22Rv1 (cell line): ENCODE data around the gene SRP72.

Experiments
- CTCF ChIP-seq: fragments of 450-650 bp; IDR thresholded peaks from 2 replicates; pipeline ENCODE4 v1.5.1; 2017; ENCODE audit warnings: mild to moderate bottlenecking
- ZFX ChIP-seq: fragments of 450-650 bp; IDR thresholded peaks from 2 replicates; pipeline ENCODE4 v1.6.1; 2017; ENCODE audit warnings: antibody characterized with exemption, borderline replicate concordance

DNA sequence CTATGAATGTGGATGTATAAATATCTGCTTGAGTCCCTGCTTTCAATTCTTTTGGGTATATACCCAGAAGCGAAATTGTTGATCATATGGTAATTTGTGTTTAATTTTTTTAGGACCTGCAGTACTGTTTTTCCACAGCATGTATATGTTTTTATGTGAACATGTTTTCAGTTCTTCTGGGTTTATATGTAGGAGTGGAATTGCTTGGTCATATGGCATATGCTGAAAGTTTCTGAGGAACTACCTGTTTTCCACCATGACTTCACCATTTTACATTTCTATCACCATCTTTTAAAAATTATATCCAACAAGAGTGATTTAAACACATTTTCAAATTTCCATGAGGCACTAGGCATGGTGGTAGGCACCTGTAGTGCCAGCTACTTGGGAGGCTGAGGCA lies 40.2 kb upstream of the SRP72 start:
- TF ChIP-seq CTCF, result no peak
- no peak for TF ChIP-seq ZFX
